GM19395 (cell line): ENCODE data around the gene KRTAP10-5.
"Not testable (repeated sequence)": the region's sequence is repeated elsewhere in the genome, so short reads cannot be mapped to it uniquely, and the experiment has no call there.

Experiments
- ATAC-seq: cut with Tn5 transposase; IDR thresholded peaks from one replicate; pipeline ENCODE4 v1.9.1; 2021; ENCODE audit warnings: mild to moderate bottlenecking, moderate library complexity; ENCODE audit not compliant: unreplicated experiment

Gene KRTAP10-5

DNA sequence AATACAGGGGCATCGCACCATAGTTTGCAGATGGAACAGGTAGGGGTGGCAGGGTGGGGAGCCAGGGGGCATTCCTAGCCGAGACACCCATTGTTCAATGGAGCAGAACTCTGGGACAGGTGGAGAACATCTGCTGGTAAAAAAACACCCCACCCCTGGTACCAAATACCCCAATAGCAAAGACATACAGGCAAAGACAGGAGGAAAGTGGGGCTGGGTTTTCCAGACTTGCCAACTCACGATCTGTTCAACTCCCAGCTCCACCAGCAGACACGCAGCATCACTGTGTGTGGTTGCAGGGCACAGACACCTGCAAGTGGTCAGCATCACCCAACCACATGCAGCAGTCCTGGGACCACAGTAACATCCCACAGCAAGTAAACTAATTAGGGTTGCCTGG lies 31.1 kb upstream of the KRTAP10-5 start:
- ATAC-seq = no peak

- not testable (repeated sequence) for ATAC-seq
Measured at GRCh38 chr21:44610157-44610843, 29.9 kb upstream of the KRTAP10-5 start.

DNA sequence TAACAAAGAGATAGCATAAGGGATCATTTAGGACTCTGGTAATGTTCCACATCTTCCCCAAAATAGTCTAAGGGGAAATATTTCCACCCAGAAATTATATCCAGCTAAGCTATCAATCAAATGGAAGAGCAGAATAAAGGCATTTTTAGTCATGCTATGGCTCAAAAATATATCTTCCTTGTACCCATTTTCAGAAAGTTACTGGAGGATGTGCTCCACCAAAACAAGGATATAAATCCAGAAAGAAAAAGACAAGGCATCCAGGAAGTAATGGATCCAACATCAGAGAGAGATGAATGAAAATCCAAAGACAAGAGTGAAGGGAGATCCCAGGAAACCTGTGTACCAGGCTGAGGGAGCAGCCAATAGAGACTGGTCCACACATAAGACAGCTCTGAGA lies 28.8 kb upstream of the KRTAP10-5 start:
- ATAC-seq = no peak

GRCh38 chr21:44606495-44606894 lies 26.1 kb upstream of the KRTAP10-5 start:
- no peak for ATAC-seq

GRCh38 chr21:44603911-44604310 lies 23.5 kb upstream of the KRTAP10-5 start:
- no peak for ATAC-seq

DNA sequence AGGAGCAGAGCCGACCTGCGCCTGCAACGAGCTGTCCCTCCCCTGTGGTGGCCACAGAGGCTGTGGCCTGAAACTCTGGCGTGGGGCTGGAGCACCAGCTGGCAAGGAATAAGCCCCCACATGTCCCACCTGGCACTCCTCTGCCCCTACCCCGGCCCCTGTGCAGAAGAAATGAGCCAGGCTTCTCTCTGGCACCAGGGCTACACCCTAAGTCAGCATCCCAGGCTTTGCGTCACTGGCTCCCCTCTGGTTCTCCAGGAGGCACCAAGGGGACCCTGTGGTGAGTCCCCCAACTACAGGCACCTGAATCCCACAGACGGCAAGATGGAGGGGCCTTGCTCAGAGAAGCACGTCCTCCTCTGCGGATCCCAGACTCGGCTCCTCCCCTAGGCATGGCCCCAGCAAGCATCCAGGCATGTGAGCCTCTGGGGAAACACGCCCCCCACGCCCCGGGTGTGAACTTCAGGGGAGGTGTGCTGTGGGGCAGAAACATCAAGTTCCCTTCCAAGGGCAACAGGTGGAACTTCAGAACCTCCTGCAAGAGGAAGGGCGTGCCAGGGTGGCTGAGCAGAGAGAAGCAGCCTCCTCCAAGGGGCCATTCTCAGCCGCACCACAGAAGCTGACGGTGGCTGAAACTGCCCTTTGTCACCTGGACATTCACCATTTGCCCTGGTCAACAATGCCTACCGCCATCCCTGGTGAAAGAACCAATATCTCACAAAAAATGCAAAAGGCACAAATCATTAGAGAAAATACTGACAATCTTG lies 22.9 kb upstream of the KRTAP10-5 start:
- ATAC-seq = no peak

GRCh38 chr21:44602463-44602850 lies 22.1 kb upstream of the KRTAP10-5 start:
- ATAC-seq = no peak

DNA sequence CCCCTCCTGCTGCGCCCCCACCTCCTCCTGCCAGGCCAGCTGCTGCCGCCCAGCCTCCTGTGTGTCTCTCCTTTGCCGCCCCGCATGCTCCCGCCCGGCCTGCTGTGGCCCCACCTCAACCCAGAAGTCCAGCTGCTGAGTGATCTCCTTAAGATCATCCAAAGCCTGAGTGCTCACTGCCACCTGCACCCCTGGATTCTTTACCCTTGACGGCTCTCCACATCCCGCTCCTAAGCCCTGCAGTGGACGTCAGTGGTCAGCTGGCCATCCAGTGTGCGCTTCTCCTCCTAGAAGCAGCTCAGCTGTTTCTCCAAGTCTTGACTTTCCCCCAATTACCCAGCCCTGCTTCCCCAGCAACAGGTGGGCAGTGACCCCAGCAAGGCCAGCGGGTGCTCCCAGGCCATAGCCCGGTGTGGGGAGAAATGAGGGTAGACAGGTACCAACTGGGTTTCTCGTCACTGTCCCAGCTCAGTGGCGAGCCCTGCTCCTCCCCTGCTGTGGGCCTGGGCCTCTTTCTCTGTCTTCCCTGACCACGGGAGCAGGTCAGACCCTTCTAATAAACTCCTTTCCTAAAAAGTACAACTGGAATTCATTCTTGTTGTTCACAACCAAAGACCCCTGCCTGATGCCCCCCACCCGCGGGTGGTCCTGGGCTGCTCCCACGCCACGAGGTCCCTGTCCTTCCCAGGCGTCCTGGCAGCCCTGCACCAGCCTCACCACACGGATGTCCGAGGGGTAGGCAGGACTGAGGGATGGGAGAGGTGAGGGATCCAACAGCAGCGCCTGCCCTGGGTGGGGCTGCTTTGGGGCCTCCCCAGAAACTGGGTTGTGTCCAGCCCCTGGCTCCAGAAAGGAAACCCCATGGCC lies 21.4 kb upstream of the KRTAP10-5 start:
- ATAC-seq = no peak

GRCh38 chr21:44601091-44601490 lies 20.7 kb upstream of the KRTAP10-5 start:
- not testable (repeated sequence) for ATAC-seq

DNA sequence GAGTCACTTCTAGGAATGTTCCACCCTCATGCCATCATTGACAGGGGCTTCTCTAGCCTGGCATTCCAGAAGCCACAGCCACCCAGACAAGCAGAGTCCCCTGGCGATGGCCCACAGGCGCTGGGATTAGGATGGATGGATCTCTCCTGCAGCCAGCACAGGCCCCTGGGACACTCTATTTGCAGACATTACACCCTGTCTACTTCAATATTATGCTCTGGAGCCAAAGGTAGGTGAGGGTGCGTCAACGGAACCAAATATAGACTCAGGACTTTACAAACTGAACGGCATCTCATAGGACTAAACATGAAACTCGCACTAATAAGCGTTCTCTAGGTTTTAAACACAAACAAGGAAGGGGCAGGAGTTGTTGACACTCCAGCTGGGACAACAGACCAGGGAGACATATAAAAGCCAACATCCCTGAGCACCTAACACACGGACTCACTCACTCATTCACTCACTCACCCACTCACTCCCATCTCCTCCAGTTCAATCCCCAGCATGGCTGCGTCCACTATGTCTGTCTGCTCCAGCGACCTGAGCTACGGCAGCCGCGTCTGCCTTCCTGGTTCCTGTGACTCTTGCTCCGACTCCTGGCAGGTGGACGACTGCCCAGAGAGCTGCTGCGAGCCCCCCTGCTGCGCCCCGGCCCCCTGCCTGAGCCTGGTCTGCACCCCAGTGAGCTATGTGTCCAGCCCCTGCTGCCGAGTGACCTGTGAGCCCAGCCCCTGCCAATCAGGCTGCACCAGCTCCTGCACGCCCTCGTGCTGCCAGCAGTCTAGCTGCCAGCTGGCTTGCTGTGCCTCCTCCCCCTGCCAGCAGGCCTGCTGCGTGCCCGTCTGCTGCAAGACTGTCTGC lies 19.9 kb upstream of the KRTAP10-5 start, which contains the start of gene KRTAP10-7:
TSS of gene KRTAP10-7 (plus strand) at position 480 of the 861 bp plus-strand sequence. CDS start at position 505, 25 bp downstream.
- ATAC-seq = not testable (repeated sequence)

DNA sequence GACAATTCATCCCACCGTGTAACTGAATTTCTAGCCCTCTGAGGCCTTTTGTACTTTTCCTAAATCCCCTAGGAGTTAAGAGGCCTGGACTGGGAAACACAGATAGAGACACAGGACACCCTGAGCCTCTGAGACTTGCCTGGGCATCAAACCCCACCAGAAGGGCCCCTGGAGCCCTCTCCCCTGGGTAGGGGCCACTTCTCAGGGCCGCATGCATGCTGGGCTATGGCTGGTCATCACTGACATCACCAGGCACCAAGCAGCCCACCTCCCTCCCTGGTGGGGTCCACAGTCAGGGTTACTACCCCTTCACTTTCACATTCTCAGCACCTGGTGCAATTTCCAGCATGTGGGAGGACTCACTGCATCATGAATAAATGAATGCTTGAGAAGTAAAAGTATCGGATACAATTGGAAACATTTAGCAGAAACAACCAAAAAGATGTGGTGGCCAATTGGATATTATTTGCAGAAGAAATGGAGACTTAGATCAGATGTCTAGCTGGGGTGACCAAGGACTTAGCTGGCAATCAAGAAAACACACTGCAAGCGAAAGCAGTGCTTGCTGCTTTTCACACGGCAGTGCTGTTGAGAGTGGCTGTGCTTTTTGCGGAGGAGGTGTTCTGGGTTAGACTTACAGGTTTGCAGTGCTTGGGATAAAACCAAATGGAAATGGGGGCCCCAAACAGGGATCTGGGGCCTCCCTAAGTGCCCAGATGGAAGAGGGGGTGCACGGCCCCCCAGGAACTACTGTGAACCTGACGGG lies 19.0 kb upstream of the KRTAP10-5 start:
- no peak for ATAC-seq

DNA sequence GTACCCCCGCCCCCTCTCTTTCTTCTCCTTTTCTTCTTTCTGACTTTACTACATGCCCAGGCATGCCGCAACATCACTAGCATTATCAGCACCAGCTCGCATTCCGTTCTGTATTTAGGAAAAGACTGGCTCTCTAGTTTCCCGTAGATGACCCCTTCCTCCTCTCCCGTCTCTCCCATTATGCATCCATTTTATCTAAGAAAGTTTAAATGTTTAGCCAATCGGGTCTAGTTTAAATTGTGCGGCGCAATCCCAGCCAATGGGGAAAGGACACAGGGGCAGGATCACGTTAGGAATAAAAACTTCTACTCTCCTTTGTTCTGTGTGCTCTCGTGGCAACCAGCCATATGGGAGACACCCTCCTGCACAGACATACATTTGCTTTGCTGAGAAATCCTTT lies 17.7 kb upstream of the KRTAP10-5 start:
- no peak for ATAC-seq

- ATAC-seq = no peak
Measured at GRCh38 chr21:44596068-44596725, 15.8 kb upstream of the KRTAP10-5 start.

DNA sequence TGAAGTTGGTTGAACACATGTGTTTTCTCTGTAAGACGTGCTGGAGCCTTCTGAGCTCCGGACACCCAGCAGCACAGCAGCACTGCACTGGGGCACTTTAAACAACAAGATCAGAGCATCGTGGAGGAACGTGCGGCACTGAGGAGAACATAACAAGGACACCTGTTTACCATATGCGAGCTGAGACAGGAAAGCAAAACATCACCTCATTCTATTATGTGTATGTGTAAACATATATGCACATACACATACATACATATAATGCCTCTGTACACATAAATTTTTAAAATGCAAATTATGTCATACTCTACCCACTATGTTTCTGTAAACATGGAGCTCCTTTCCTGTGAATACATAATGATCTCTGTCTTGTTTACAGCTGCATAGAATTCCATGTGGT lies 15.1 kb upstream of the KRTAP10-5 start:
- ATAC-seq = no peak

GRCh38 chr21:44594406-44594916 lies 14.1 kb upstream of the KRTAP10-5 start:
- ATAC-seq = no peak

DNA sequence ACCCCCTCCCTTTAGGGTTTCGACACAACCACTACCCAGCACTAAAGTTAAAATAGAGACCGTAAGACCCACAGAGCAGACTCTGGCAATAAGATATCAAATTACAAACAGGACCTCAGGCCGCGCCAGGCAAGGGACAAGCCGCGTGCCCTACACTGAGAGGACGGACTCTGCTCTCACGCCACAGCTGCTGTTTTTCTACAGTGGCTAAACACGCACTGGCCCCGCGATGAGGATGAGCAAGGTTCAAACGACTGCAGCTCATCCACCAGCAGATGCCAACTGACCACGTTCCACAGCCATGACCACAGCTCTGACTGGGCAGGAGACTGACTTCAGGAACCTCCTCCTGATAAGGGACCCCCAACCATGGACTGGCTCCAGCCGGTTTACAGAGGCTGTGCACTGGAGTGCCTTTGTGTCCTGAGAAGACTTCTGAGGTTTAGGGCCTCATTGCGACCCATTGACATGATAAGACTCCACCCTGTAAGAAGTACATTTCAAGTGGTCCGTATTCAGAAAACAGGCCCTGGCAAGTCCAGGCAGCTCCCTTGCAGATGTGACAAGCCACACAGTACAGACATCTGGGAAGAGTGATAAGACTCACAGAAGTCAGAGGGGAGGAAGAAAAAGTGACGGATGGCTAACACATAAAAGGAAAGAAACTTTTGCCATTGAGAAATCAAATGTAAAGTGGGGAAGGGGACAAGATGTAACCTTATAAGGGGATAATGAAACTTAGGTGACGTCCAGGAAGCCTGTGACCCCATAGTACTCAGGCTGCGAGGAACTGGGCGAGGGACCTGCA lies 13.4 kb upstream of the KRTAP10-5 start:
- ATAC-seq = no peak

DNA sequence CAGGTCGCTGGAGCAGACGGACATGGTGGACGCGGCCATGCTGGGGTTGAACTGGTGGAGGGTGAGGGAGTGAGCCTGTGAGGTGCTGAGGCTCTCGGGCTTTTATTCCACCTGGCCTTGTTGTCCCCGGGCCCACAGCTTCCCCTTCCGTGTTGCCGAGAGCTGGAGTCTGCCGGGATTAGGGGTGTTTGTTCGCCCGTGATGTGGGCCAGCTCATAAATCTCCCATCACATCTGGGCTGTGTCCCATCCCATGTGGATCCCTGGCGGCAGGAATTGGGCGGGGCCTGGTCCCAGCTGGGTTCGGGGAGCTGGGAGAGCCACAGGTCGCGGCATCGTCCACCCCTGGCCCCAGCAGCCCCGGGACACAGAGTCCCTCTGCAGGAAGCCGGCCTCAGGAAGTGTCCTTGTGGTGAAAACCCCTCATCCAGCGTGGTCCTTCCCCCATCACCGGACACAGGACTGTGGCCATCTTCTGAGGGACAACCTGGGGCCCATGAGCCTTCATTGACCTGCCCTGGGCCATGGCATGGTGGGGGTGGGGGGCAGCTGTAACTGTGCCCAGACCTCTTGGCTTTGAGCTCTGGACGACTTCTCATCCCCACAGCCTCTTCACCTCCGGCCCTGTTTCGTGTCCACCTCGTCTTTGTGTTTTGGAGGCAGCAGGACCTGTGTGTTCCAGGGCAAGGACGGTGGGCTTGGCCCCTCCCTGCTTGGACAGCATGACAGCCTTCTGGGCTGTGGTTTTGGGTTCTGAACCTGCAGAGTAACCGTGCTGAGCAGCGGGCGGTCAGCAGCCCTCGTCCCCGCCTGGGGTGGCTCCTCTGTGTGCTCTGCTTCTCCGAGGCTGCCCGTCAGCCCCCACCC lies 12.3 kb upstream of the KRTAP10-5 start, which contains the start of gene KRTAP10-6:
TSS of gene KRTAP10-6 (minus strand) at position 60 of the 866 bp plus-strand sequence. CDS start at position 39, 21 bp downstream.
- no peak for ATAC-seq
